ENCODE measurements around the gene SHC4.

GRCh38 chr15:48806151-48806550 lies 157.6 kb downstream of the SHC4 start:
- TF ChIP-seq CTCF (IDR thresholded peaks at IDR 0.05) (no peak), POLR2A (IDR thresholded peaks at IDR 0.05) (no peak), POLR2AphosphoS5 (IDR thresholded peaks at IDR 0.05) (no peak)
